Esophagus squamous epithelium (tissue), 5 donors: ENCODE results near the gene RRP36. TPM values are rescaled to one million over a fixed set of nuclear protein-coding genes. Genes with fewer than 3 reads are reported as not detected.
A peak's percentile ranks its signal among the peaks of the same experiment; 100 is the strongest.

Experiments
- DNase-seq: peaks from one replicate; lab custom pipeline; 2025; lab: John Stamatoyannopoulos, UW
- H3K27ac ChIP-seq, 4 donors: fragments of 200-600 bp; sonication (generic); one replicate each; pipeline ENCODE4 v1.5.1; 2016 to 2019; ENCODE audit warnings: mild to moderate bottlenecking in 1 of 4
- H3K27me3 ChIP-seq, 4 donors: fragments of 200-600 bp; sonication (generic); 1 replicate in 3 of 4; 2 replicates in 1 of 4; pipeline versions ENCODE4 v1.5.1 to v1.6.0; 2017 to 2021; ENCODE audit warnings: antibody characterized with exemption in 1 of 4
- H3K36me3 ChIP-seq, 3 donors: fragments of 200-600 bp; sonication (generic); one replicate each; pipeline ENCODE4 v1.5.1; 2016 to 2019
- H3K4me1 ChIP-seq, 3 donors: fragments of 200-600 bp; sonication (generic); one replicate each; pipeline ENCODE4 v1.5.1; 2017 to 2019
- H3K4me3 ChIP-seq, 4 donors: fragments of 200-600 bp; sonication (generic); 1 replicate in 3 of 4; 2 replicates in 1 of 4; pipeline ENCODE4 v1.5.1; 2016 to 2019; ENCODE audit warnings: mild to moderate bottlenecking in 2 of 4, moderate library complexity in 1 of 4
- H3K9me3 ChIP-seq, 3 donors: fragments of 200-600 bp; sonication (generic); one replicate each; pipeline ENCODE4 v1.5.1; 2016 to 2019
- POLR2A ChIP-seq, 4 donors: fragments of 450-650 bp; IDR thresholded peaks; one replicate each; pipeline ENCODE4 v1.6.1; 2017; ENCODE audit warnings: antibody characterized with exemption in 4 of 4, mild to moderate bottlenecking in 4 of 4, moderate library complexity in 3 of 4
- WGBS, 2 donors: methylation state at CpG; one replicate each; pipeline ENCODE4 v1.1.5; 2018; 5-methylcytosine and 5-hydroxymethylcytosine counted together
- intact Hi-C: fragments of 100-400 bp; cut with DNase I; formaldehyde crosslinking; loops from one replicate; pipeline ENCODE4 v1.15.0; 2022
- total RNA-seq, 4 donors: library from RNA; depleted of rRNA; stranded (reverse); fragments of >200 nt; gene quantifications; one replicate each; pipeline ENCODE4 v1.1.0, GENCODE V29; 2016
- TF ChIP-seq, protein P1 (sequence below), 6 experiments: fragments of 450-650 bp in 4 of 6; fragments of 200-600 bp in 2 of 6; sonication (generic) in 2 of 6; IDR thresholded peaks; one replicate each; pipeline ENCODE4 v1.5.1; 2016 to 2019; ENCODE audit warnings: antibody characterized with exemption in 6 of 6, mild to moderate bottlenecking in 4 of 6, moderate library complexity in 4 of 6
- donor health status: DM: yes; HTN: yes; CAD: no.

The RRP36 gene
- total RNA-seq = 10 to 100 TPM; 52.5 to 66.4 (median 65.4) TPM

DNA sequence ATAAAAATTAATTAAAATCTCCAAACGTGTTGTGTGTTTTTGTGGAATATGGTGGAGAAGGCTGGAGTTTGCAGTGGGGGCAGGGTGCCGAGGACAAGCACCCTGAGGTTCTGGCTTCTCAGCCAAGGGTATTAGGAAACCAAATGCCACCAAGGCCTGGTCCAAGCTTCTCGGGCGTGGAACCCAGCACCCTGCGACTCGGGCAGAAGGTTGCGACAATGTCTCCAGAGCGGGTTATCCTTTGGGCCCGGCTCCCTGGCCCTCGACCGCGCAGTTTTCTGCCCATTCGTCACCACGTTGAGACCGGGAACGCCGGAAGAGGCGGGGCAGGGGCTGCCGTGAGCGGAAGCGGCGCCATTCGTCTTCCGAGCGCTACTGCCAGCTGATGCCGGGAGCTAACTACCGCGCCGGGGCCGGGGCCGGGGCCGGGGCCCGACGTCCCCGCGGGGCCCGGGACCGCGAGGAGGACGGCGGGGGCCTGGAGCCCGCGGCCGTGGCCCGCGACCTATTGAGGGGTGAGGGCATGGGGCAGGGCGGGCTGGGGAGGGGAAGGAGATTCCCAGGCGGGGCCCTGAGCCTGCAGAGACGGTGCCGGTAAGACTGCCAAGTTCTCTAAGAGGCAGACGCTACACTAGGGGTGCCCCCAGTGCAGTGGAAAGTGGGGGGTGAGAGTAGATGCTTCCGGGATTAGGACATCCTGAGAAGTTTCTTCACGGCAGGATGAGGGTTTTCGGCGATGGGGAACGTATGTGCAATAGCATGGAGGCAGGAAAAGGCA is at the start of gene RRP36:
Gene RRP36 (plus strand): TSS at position 354 of the 778 bp plus-strand sequence. CDS start 32 bp downstream, at position 386.
- intact Hi-C loops = no loop called here
- Histone ChIP-seq H3K27ac (peak within 1 kb of the TSS; percentile 83 to 95 (median 90)), H3K4me1 (peaks cover 16 to 48% (median 38%) of the 10 kb centered on the region in 3 donors), H3K27me3 (no peaks in the 10 kb centered on the region), H3K9me3 (no peaks in the 10 kb centered on the region), H3K4me3 (peak within 1 kb of the TSS; percentile 57 to 98 (median 81)), H3K36me3 (peaks cover 10 to 78% (median 50%) of the 10 kb centered on the region in 3 donors)
- no peak for DNase-seq
- TF ChIP-seq POLR2A (IDR thresholded peaks at IDR 0.05) = peak in 1 of 4 donors; percentile 29
- TF ChIP-seq, protein P1, sequence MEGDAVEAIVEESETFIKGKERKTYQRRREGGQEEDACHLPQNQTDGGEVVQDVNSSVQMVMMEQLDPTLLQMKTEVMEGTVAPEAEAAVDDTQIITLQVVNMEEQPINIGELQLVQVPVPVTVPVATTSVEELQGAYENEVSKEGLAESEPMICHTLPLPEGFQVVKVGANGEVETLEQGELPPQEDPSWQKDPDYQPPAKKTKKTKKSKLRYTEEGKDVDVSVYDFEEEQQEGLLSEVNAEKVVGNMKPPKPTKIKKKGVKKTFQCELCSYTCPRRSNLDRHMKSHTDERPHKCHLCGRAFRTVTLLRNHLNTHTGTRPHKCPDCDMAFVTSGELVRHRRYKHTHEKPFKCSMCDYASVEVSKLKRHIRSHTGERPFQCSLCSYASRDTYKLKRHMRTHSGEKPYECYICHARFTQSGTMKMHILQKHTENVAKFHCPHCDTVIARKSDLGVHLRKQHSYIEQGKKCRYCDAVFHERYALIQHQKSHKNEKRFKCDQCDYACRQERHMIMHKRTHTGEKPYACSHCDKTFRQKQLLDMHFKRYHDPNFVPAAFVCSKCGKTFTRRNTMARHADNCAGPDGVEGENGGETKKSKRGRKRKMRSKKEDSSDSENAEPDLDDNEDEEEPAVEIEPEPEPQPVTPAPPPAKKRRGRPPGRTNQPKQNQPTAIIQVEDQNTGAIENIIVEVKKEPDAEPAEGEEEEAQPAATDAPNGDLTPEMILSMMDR (IDR thresholded peaks at IDR 0.05) = no peak
- WGBS, 2 donors = 0 to 1% methylated on average over 11 to 14 of the region's 56 CpGs

DNA sequence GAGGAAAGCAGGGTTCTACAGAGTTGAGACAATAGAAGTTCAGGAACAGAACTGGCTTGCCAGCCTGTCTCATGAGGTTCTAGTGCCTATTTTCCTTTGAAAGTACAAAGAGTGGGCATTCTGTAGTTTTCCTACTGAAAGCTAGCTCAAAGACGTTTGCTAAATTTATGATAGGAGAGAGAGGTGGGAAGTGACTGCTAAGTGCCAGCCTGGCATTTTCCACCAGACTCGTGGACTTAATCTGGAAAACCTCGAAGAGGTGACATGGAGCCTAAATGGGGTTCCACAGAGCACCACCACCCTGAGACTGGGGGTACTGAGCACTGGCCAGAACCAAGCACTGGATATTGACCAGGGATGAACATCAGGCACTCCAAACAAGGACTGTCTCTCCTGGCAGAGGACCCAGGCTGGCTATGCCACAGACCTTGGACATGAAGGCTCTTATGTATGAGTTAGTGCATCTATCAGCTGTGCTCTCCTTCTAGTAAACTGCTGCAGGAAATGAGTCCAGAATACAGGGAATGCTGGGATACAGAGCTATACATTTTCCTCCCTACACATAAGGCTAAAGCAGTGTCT is 49.6 kb upstream of the RRP36 start:
- WGBS, 2 donors = 65 to 84% methylated on average over 3 of the region's 3 CpGs
- intact Hi-C loops = no loop called here
- Histone ChIP-seq H3K4me3 (no peak overlapping the region), H3K9me3 (no peaks in the 10 kb centered on the region), H3K4me1 (peaks cover 4 to 22% (median 8%) of the 10 kb centered on the region in 3 donors), H3K36me3 (peaks cover 0 to 32% (median 17%) of the 10 kb centered on the region in 3 donors), H3K27ac (no peak overlapping the region), H3K27me3 (no peaks in the 10 kb centered on the region)
- no peak for DNase-seq
- TF ChIP-seq, protein P1 (IDR thresholded peaks at IDR 0.05) = no peak
- TF ChIP-seq POLR2A (IDR thresholded peaks at IDR 0.05) = no peak

DNA sequence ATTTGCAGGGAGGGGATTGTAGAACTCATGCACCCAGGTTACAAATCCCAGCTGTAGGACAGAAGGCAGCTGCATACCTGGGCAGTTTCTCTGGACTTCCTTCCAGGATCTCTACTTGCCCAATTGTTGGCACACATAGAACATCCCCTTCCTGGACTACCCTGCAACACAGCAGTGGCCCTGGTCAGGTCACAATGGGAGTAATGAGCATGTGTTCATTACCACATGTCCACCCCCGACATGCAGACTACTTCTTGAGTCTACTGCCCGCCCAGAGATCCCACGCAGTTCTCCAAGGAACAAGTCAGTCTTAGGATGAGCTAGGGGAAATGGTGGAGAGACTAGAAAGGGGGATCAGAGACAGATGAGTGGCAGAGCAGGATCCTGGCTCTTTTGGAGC is 47.5 kb upstream of the RRP36 start:
- Histone ChIP-seq H3K27me3 (no peaks in the 10 kb centered on the region), H3K4me3 (no peak overlapping the region), H3K9me3 (no peaks in the 10 kb centered on the region), H3K4me1 (peaks cover 13 to 39% (median 20%) of the 10 kb centered on the region in 3 donors), H3K36me3 (peaks cover 0 to 11% (median 9%) of the 10 kb centered on the region in 3 donors), H3K27ac (no peak overlapping the region)
- no peak for DNase-seq
- TF ChIP-seq POLR2A (IDR thresholded peaks at IDR 0.05) = no peak
- TF ChIP-seq, protein P1 (IDR thresholded peaks at IDR 0.05) = no peak
- intact Hi-C loops = no loop called here
- WGBS, 2 donors = 83 to 89% methylated on average over 1 to 3 of the region's 3 CpGs

DNA sequence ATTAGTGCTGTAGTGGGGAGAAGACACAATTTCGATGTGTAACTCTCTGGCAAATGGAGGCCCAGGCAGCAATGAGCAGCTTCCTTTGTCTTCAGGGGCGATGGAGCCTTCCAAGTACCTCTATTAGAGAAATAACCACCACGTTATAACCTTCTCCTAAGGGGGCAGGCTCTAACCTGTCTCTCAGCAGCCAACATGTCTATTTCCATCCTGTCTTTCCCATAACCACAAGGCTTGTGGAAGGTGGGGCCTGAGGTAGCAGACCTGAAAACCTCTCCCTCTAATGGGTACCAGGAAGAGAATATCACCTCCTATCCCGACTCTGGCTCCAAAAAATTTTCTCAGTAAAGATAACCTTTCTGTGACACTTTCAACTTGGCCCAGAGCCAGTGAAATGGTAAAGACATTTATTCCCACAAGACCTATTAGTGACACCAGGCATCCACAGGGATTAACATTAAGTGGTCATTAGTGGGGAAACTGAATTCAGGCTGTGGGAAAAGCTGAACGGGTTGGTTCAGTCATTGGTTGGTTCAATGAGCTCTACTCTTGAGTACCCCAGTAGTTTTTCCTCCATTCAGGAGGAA is 46.4 kb upstream of the RRP36 start:
- 46% methylated on average over 5 of the region's 5 CpGs for WGBS, 2 donors
- intact Hi-C loops = no loop called here

More for the DNA sequence above, 46.4 kb upstream of the RRP36 start:
- DNase-seq = no peak
- Histone ChIP-seq H3K36me3 (peaks cover 0 to 4% (median 4%) of the 10 kb centered on the region in 3 donors), H3K27me3 (no peaks in the 10 kb centered on the region), H3K9me3 (no peaks in the 10 kb centered on the region), H3K27ac (no peak overlapping the region), H3K4me1 (peaks cover 20 to 47% (median 24%) of the 10 kb centered on the region in 3 donors), H3K4me3 (no peak overlapping the region)
- TF ChIP-seq, protein P1 (IDR thresholded peaks at IDR 0.05) = no peak
- no peak for TF ChIP-seq POLR2A (IDR thresholded peaks at IDR 0.05)
